ENCODE measurements around the gene CERS1.

CERS1 gene

GRCh38 chr19:18839465-18840287 lies 56.3 kb downstream of the CERS1 start:
- TF ChIP-seq POLR2AphosphoS5 (IDR thresholded peaks at IDR 0.05; ENCODE audit: low read depth, low read length) (no peak), SIN3A (IDR thresholded peaks at IDR 0.05; ENCODE audit: borderline replicate concordance, insufficient read depth, low read length) (no peak), TAF1 (IDR thresholded peaks at IDR 0.05; ENCODE audit: borderline replicate concordance, insufficient read depth, low read length) (no peak), FOXP2 (optimal IDR thresholded peaks at IDR 0.05; ENCODE audit: borderline replicate concordance, extremely low read depth, extremely low read length, insufficient read depth) (no peak)
- TF ChIP-seq, protein P1, sequence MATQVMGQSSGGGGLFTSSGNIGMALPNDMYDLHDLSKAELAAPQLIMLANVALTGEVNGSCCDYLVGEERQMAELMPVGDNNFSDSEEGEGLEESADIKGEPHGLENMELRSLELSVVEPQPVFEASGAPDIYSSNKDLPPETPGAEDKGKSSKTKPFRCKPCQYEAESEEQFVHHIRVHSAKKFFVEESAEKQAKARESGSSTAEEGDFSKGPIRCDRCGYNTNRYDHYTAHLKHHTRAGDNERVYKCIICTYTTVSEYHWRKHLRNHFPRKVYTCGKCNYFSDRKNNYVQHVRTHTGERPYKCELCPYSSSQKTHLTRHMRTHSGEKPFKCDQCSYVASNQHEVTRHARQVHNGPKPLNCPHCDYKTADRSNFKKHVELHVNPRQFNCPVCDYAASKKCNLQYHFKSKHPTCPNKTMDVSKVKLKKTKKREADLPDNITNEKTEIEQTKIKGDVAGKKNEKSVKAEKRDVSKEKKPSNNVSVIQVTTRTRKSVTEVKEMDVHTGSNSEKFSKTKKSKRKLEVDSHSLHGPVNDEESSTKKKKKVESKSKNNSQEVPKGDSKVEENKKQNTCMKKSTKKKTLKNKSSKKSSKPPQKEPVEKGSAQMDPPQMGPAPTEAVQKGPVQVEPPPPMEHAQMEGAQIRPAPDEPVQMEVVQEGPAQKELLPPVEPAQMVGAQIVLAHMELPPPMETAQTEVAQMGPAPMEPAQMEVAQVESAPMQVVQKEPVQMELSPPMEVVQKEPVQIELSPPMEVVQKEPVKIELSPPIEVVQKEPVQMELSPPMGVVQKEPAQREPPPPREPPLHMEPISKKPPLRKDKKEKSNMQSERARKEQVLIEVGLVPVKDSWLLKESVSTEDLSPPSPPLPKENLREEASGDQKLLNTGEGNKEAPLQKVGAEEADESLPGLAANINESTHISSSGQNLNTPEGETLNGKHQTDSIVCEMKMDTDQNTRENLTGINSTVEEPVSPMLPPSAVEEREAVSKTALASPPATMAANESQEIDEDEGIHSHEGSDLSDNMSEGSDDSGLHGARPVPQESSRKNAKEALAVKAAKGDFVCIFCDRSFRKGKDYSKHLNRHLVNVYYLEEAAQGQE (IDR thresholded peaks at IDR 0.05; ENCODE audit: insufficient read depth in 1 of 2, low read depth in 2 of 2, low read length in 2 of 2): no peak

- TF ChIP-seq, protein P1 (IDR thresholded peaks at IDR 0.05; ENCODE audit: insufficient read depth in 1 of 2, low read depth in 2 of 2, low read length in 2 of 2): no peak
- TF ChIP-seq TAF1 (IDR thresholded peaks at IDR 0.05; ENCODE audit: borderline replicate concordance, insufficient read depth, low read length) (no peak), FOXP2 (optimal IDR thresholded peaks at IDR 0.05; ENCODE audit: borderline replicate concordance, extremely low read depth, extremely low read length, insufficient read depth) (no peak), SIN3A (IDR thresholded peaks at IDR 0.05; ENCODE audit: borderline replicate concordance, insufficient read depth, low read length) (no peak), POLR2AphosphoS5 (IDR thresholded peaks at IDR 0.05; ENCODE audit: low read depth, low read length) (0 out of 2 replicates have a peak, but pooled peaks have one; percentile 5)
Measured at GRCh38 chr19:18834644-18834984, 61.3 kb downstream of the CERS1 start.

DNA sequence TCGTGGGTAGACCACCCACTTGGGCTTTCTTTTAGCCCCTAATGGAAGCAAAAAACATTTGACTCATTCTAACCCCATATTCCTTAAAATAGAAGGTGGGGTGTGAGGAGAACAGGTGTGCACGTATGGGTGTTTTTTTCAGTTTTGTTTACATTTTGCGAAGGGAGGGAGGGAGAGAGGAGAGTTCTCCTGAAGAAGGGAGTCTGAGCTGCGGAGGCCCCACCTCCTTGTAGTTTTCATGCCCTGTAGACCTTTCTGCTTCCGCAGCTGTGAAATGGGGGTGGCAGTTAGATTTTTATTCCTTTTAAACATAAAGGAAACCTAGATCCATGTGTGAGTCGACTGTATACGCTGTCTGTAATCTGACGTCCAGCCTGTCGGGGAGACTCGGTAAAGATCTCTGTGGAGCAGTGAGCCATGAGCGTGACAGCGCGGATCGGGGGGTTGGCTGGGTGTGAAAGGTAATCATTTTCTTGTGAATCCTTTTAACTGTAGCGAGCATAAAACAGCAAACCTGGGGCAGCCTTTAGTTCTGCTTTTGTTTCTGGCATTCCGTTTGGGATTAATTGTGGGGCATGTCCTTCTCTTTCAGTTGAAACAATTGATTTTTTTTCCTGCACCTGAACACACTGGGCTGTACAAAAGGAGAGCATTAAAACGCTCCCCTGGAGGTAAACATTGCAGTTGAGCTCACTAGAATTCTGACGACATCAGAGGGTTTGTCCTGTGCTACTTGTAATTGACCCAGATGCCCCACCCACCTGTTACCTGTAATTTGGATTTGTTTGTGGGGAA lies 61.9 kb downstream of the CERS1 start:
- TF ChIP-seq FOXP2 (optimal IDR thresholded peaks at IDR 0.05; ENCODE audit: borderline replicate concordance, extremely low read depth, extremely low read length, insufficient read depth): no peak
- TF ChIP-seq, protein P1 (IDR thresholded peaks at IDR 0.05; ENCODE audit: insufficient read depth in 1 of 2, low read depth in 2 of 2, low read length in 2 of 2): no peak
- 0 out of 2 replicates have a peak, but pooled peaks have one; percentile 7 for TF ChIP-seq POLR2AphosphoS5 (IDR thresholded peaks at IDR 0.05; ENCODE audit: low read depth, low read length)
- TF ChIP-seq TAF1 (IDR thresholded peaks at IDR 0.05; ENCODE audit: borderline replicate concordance, insufficient read depth, low read length): no peak

DNA sequence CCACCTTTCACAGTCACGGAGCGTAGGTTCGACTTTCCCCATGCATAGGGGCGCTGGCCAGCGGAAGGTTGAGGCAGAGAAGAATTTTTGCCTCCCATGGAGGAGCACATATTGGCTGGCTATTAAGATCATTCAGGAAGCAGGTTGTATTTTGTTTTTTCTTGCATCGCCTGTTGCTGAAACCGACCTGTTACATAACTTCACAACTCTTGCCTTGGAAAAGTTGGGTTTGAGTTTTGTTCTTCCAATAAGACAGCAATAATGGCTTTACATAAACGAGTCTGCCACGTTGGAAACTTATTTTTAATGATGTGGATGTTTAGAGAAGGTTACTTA lies 62.8 kb downstream of the CERS1 start:
- TF ChIP-seq POLR2AphosphoS5 (IDR thresholded peaks at IDR 0.05; ENCODE audit: low read depth, low read length) (no peak), SIN3A (IDR thresholded peaks at IDR 0.05; ENCODE audit: borderline replicate concordance, insufficient read depth, low read length) (no peak), TAF1 (IDR thresholded peaks at IDR 0.05; ENCODE audit: borderline replicate concordance, insufficient read depth, low read length) (no peak), FOXP2 (optimal IDR thresholded peaks at IDR 0.05; ENCODE audit: borderline replicate concordance, extremely low read depth, extremely low read length, insufficient read depth) (no peak)
- TF ChIP-seq, protein P1 (IDR thresholded peaks at IDR 0.05; ENCODE audit: insufficient read depth in 1 of 2, low read depth in 2 of 2, low read length in 2 of 2): no peak

Measured in PFSK-1 (cell line).